ENCODE data around the gene PDE4D.

GRCh38 chr5:59428391-59428790 is 465.1 kb downstream of the PDE4D start:
- TF ChIP-seq CTCF (conservative IDR thresholded peaks at IDR 0.05; ENCODE audit: low read length) (no peak), EZH2phosphoT487 (IDR thresholded peaks at IDR 0.05; ENCODE audit: borderline replicate concordance, low read depth, low read length) (no peak)
